SK-N-DZ (cell line): ENCODE data around the gene ARFGAP3.
"Not testable (repeated sequence)": the region's sequence is repeated elsewhere in the genome, so short reads cannot be mapped to it uniquely, and the experiment has no call there.

ENCODE experiments used
- DNase-seq: peaks from one replicate; pipeline ENCODE4 v3.0.0-alpha.2; 2015; ENCODE audit warnings: low spot score
- small RNA-seq, 2 experiments: library from RNA; depleted of rRNA; stranded (forward); fragments of <200 nt; gene quantifications; one replicate each; pipeline ENCODE3, GENCODE V24; 2014

Gene ARFGAP3

DNA sequence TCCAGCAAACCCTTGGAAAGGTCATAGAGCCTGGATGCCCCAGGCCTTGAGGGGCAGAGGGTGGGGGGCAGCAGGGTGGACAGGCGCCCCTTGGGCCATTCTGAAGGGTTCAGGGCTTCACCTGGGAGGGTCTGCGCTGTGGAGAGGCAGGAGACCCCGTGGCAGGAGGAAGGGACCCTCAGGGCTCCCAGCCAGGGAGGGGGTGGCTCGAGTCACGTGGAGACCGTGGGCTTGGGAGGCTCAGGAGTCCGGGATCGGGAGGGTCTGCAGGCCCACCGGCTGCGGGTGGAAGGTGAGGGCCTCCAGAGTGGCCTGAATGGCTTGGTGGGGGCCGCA is 87.9 kb downstream of the ARFGAP3 start:
- no peak for DNase-seq

DNA sequence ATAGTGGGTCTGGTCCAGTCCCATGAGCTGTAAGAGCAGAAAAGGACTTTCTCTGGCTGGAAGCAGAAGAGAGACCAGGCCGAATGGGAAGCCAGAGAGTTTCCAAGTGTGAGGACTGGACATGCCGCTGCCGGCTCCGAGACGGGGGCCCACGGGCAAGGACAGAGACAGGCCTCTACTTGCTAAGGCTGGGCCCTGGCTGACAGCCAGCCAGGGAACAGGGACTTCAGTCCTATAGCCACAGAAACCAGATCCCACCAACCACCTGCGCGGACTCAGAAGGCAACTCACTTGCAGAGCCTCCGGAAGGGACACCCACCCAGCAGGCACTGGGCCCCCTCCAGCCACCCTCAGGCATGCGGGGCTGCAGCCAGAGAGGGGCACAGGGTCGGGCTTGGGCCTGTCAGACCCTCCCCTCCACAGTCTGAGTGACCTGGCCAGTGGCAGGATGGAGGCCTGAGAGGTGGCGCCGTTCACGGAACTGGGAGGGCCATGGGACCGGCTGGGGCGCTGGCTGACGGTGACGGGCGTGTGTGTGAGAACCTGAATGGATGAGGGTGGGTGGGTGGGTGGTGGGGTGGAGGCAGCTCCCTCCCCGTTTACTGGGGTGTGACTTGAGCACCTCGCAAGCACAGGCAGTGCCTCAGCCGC is 88.6 kb downstream of the ARFGAP3 start:
- DNase-seq: no peak

DNA sequence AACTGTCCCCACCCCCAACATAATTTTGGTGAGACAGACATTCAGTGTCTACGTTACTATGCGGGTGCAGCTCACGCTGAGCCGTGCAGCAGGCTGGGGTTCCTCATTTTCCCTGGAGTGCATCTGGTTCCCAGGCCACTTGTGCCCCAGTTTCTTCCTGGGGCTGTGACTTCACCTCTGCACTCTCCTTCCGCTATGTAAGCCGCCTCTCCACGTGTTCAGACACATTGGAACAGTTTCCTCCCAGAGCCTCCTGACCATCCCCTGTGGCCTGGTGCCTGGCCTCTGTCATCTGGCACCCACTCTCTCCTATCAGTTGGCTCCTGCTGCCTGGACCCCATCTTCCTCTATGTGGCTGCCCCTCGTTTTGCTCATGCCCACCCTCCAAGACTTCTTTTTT is 90.2 kb downstream of the ARFGAP3 start:
- DNase-seq: no peak

DNA sequence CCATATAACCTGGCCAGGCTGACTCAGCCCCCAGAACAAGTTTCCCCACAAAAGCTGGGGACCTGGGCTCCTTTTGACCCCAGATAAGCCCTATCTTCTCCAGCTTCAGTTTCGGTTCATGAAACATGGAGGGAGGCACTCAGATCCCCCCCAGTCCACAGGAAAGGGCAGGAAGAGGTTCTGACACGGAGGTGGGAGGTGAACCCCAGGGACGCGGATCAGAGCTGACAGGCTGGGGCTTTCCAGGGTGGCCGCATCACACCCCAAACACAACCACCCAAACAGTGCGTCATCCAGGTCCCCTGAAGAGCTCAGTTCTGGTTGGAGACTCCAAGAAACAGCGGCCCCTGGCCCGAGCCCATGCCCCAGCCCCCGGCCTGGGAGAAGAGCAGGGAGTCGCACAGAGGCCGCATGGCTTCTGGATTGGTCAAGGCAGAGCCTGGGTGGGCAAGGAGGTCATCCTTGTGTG is 92.1 kb downstream of the ARFGAP3 start:
- DNase-seq: no peak

DNA sequence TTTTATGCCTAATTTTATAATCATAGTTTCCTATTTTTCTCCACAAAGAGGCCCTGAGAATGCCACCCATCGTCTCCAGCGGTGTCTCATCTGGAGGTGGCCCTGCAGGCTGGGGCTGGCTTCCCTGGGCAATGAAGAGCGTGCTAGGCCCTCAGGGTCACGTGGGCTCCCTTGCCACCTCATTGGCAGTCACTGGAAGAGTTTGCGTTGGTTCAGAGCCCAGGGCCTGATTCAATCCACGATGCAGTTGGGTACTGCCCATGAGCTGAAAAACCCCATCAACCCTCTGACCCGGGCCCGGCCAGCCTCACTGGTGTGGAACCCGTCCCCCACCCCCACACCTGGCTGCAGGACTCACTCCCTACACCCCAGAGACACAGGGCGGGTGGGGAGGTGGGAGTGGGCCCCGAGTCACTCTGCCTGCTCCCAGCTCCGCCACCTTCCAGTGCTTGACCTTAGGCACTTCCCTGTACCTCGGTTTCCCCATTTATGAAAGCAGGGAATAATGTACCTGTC is 93.0 kb downstream of the ARFGAP3 start:
- no peak for DNase-seq

DNA sequence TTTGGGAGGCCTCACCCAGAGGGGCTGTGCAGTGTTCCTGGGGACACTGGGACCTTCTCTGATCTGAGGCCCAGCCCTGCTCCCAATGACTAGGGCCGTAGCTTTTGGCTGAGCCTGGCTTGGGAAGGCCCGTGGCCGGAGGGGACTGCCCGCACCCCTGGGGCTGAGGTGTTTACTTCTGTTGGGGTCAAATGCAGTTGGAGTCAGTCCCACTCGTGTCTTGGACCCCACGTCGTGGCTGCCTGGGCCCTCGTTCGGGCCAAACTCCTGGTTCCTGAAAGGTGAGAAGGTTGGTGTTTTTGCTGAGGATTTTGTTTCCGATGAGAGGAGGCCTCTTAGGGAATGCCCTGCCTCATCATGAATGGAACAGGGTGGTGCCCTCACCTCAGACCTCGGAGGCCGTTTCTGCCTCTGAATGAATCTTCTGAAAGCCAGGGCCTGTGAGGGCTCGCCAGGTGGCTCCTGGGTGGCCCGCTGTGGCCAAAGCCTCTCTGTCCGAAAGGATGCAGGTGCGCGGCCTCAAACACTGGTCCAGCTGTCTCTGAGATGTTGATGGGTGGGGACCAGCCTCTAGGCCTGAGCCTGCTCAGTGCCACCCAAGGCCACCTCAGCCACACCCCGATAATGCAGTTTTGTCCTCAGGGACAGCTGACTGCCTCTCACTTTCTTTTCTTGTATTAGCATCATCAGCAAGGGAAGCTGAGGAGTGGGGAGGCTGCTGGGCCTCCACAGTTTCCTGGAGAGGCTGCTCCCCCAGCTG is 96.1 kb downstream of the ARFGAP3 start:
- no peak for DNase-seq

DNA sequence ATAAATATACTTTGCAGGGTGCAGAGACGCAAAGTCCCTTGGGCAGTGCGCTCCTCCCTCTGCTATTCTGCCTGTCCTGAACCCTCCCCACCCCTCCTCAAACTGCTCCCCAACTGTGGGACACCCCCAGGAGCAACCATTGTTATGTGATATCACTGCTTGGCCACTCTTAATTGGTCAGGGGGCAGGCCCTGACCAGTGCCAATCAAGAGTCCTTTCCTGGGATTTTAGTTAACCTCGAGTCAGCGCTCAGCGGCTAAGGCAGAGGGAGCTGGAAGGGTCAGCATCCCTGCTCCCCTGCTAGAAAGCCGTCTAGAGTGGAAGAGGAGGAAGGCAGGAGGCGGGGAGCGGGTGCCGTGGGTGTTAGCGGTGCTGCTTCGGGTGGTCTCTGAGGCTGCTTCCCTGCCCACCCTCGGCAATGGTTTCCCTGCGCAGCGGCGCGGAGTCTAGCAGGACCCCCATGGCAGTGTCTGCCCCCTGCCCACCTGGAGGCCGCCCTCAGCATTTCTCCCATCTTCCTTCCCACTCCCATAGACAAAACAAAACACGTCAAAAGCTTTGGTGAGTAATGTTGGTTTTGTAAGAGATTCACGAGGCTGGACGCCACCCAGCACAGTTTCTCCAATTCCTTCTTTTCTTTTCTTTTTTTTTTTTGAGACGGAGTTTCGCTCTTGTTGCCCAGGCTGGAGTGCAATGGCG is 98.0 kb downstream of the ARFGAP3 start:
- DNase-seq: no peak

DNA sequence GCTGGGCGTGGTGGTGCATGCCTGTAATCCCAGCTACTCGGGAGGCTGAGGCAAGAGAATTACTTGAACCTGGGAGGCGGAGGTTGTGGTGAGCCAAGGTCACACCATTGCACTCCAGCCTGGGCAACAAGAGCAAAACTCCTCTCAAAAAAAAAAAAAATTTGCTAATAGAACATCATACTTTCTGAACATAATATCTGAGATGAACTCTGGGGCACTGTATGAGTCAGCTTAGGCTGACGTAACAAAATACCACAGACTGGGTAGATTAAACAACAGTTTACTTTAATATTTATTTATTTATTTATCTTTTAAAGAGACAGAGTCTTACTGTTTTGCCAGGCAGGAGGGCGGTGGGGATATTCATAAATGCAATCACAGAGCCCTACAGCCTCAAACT is 101.5 kb downstream of the ARFGAP3 start:
- DNase-seq: not testable (repeated sequence)

DNA sequence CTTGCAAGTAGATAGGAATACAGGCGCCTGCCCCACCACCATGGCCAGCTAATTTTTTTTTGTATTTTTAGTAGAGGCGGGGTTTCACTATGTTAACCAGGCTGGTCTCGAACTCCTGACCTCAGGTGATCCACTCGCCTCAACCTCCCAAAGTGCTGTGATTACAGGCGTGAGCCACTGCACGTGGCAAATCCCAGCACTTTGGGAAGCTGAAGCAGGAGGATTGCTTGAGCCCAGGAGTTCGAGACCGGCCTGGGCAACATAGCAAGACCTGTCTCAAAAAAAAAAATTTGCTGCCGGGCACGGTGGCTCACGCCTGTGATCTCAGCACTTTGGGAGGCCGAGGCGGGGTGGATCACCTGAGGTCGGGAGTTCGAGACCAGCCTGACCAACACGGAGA is 102.0 kb downstream of the ARFGAP3 start:
- not testable (repeated sequence) for DNase-seq

DNA sequence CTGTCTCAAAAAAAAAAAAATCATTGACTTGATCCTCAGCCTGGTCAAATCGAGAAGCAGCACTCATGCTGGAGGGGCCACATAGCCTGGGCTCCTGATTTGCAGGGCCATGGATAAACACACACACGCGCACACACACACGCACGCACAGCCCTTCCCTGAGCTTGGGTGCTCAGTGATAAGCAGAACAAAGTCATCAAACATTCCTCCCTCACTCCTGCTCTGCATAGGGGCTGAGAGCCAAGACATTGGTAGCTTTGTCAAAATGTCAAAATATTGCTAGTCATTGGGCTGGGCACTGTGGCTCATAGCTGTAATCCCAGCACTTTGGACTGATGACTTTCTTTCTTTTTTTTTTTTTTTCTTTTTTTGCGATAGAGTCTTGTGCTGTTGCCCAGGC is 102.4 kb downstream of the ARFGAP3 start:
- no peak for DNase-seq

DNA sequence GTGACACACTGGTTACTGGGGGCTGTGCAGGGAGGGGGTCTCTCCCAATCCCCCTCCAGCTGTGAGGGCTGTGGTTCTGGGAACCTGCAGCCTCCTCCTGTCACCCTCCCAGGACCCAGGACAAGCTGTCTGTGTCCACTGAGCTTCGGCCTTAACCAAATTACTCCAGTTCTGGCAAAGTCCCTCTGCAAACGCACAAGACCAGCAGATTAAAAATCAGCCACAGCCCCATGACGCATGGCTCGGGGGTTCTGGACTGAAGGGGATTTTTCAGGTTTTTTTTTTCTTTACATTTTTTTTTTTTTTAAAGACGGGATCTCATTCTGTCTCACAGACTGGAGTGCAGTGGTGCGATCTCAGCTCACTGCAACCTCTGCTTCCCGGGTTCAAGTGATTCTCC is 104.2 kb downstream of the ARFGAP3 start:
- DNase-seq: peak; percentile 33

DNA sequence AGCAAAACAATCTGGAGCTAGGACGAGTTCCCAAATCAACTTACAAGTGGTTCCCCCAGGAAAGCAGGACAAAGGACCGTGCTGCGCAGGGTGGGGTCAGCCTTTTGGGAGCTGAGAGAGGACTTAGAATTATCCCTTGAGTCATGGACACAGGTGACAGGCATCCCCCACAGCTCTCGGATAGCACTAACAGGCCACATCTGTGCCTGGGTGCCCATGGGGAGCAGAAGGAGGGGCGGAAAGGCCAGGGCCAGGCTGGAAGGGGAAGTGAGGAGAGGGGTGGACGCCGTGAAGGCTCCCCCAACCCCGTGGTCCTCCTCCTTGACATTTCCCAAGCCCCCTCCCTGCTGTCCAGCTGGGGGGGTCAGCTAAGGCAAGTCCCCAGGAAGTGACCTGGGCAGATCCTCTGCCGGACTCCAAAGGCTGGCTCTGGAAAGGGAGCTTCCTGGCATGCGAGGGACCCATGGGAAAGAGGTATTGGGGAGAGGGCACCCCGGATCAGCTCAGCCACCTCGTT is 104.8 kb downstream of the ARFGAP3 start:
- DNase-seq: no peak

DNA sequence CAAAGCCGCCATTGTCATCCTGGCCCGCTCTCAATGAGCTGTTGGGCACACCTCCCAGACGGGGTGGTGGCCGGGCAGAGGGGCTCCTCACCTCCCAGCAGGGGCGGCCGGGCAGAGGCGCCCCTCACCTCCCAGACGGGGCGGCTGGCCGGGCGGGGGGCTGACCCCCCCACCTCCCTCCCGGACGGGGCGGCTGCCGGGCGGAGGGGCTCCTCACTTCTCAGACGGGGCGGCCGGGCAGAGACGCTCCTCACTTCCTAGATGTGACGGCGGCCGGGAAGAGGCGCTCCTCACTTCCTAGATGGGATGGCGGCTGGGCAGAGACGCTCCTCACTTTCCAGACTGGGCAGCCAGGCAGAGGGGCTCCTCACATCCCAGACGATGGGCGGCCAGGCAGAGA is 106.7 kb downstream of the ARFGAP3 start:
- not testable (repeated sequence) for DNase-seq

DNA sequence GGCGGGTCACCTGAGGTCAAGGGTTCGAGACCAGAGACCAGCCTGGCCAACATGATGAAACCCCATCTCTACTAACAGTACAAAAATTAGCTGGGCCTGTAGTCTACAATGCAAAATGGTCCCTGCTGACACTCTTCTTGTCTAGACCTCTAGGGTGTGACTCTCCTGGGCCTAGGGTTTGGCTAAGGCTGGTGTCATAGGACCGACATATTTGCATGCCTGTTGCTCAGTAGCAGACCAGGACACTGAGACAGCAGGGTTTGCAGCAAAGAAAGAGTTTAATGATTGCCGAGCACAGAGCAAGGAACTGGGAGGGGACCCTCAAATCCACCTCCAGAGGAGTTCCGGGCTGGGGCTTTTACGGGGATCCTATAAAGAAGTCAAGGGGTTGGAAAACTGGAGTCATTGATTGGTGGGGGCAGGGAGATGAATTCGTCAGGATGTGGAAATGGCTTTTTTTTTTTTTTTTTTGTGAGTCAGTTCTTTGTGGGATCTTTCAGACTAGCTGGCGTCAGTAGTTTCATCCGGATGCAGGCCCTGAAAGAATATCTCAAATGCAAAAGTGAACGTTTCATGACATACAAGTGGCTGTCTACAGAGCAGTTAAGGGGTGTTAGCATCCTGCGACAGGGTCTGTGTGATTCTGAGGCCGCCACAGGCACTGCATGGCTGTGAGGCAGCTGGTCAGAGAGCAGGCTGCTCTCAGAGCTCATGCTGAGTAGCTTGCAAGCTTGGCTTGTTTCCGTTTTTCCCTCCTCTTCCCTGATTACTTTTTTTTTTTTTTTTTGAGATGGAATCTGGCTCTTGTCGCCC is 109.2 kb downstream of the ARFGAP3 start:
- DNase-seq: peak; percentile 51

Small RNA genes lying within 50 kb of the gene (small RNA-seq; reads per million reads assigned to genes)
- 0 reads per million in 2 experiments for gene RF00019
